GM19395 (cell line): Measurements from ENCODE around the gene TCF25.

ENCODE experiments used
- ATAC-seq: cut with Tn5 transposase; IDR thresholded peaks from one replicate; pipeline ENCODE4 v1.9.1; 2021; ENCODE audit warnings: mild to moderate bottlenecking, moderate library complexity; ENCODE audit not compliant: unreplicated experiment

The TCF25 gene

DNA sequence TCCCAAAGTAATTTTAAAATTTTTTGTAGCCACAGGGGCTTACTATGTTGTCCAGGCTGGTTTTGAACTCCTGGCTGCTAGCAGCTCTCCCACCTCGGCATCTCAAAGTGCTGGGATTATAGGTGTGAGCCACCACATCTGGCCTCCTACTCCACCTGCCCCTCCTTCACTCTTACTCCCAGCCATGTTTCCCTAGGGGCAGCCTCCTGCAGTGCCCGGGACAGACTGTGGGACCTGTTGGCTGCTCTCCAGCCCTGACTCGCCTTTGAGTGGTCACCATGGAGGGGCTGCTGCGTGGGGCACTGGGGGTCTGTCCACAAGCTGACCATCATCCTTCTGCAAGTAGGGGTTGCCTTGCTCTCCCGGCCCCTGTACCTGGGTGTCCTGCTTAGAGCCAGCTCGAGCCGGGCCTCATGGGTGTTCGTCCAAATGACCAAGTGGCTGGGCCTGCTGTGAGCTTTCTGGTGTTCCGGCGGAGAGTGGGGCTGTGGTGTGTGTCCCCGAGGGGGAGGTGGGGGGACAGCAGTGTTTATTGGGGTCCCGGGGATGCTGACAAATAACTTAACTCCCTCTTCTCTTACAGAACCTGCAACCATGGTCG, 28.6 kb upstream of the TCF25 start:
- no peak for ATAC-seq

DNA sequence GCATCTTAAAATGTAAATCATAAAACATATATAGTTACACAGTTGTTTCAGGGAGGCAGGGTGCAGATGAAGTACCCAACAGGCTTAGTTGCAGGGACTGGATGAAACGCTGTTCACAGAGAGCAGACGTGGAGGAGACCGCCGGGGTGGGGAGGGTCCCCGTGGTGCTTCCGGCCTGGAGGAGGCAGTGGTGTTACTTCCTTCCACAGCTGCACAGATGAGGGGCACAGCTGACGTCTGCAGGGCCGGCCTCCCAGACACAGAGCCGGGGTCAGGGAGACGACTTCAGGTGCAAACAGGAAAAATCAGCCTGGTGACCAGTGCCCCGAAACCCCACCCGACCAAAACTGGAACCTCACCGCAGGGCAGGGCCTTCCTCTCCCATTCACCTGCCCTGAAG, 28.0 kb upstream of the TCF25 start:
- no peak for ATAC-seq

DNA sequence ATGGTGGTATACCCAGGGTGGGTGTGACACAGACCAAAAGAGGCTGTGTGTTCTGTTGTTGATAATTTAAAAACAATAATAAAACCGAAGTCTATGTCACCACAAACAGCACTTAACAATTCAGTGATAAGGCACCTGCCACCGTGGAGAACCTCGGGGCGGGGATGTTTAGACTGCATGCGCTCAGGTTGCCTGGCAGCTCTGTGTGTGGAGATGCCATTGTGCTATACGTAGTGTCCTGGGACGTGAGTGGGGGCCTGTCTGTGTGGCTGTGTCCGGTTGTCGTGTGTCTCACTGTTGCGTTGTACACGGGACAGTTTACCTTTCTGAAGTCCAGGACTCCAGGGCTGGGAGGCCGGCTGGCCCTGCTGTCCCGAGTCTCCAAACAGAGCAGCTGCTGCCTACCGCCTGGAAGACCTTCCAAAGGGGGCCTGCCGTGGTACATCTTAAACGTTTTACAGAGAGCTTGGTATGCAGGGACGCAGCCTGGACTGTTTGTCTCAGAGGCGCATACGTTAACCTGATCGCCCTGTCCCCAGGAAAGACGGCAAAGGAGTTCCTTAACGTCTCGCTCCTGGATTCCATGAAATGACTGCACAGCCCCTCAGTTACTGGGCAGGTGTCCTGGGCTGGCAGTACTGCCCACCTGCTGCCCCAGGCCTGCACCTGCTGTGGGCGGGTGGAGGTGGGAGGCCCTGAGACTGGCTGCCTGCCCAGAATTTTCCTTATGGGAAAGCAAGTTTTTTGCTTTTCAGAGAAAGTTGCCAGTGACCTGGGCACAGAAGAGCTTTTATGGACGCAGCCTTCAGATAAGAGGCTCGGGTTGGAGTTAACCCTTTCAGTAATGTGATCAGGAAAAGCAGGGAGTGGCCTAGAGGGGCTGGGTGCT, 26.1 kb upstream of the TCF25 start:
- no peak for ATAC-seq

DNA sequence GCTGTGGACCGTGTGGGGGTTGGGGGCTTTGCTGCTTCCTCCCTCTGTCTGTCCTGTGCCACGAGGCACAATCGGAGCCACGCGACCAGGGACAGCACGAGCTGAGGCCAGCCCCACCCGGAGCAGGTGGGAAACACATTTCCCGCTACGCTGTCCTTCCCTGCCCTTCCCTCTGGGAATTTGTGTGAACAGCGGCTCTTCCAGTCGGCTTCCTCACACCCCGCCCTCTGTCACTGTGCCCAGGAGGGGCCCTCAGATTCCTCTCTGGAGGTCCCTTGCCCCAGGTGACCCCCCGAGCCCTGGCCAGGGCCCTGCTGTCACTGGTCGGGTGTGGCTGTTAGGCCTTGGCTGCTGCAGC, 25.5 kb upstream of the TCF25 start:
- no peak for ATAC-seq

DNA sequence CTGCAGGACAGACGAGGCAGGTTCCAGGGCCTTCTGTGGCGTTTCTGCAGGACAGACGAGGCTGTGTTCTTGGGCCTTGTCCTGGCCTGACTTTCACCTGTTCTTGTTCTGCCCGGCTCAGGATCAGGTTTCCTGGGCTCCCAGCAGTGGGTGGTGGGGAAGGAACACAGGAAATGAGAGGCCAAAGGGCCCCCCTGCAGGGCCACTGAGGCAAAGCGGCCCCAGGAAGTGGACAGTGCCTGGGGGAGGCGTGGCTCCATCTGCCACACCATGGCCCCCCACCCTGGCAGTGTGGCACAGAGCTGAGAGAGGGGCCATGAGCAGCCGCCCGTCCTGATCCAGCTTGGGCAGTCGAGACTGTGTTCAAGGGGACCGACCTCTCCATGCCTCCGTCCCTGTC, 24.4 kb upstream of the TCF25 start:
- no peak for ATAC-seq

DNA sequence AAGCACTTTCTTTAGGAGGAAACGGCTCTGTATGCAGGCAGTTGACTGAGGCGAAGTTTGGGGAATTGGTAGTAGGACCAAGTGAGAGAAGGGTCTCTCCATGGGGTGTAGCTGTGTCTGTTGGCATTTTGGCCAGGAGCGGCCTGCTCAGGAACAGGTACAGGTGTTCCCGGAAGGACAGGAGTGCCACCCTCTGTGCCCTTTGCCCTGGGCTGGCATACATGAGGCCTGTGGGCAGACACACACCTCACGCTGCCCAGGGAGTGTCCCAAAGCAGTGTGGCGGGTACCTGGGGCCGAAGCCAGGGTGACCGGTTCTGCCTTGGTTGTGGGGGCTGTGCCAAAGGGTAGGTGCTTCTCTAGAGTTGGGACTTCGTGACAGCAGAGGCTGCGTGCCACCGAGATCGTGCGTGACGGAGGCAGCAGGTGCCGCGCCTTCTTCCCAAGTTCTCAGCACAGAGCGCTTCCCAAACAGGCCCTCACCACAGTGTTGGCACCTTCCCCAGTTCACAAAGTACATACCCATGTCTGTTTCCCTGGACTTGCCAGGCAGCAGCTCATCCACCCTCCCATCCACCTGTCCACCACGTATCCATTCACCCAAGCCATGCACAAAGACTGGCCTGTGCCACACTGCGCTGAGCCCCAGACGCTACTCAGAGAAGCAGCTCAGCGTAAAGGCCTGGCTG, 19.9 kb upstream of the TCF25 start:
- no peak for ATAC-seq

DNA sequence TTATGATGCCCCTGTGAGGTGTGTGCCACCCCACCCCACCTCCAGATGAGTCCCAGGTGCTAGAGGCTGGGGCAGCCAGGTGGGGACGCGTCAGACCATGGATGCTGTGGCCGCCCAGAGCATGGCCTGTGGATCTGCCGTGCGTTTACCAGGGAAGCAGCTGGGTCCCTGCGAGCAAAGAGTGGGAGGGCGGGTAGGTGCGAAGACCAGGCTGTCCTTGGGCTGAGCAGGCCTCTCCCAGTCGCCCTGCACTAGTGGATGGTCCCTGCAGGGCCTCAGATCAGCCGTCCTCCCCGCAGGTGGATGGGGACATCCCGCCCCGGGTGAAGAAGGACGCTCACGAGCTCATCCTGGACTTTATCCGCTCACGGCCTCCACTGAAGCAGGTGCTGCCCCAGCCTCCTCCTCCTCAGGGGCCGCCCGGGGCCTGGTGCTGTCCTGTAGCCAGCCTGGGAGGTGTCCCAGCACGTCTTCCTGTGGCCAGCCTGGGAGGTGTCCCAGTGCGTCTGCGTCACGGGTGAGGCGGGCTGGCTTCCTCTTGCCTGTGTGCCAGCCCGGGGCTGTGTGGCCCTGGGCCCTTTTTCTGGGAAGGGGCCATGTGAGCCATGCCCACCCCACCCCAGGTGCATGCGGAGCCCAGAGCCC, 18.0 kb upstream of the TCF25 start:
- ATAC-seq: no peak

DNA sequence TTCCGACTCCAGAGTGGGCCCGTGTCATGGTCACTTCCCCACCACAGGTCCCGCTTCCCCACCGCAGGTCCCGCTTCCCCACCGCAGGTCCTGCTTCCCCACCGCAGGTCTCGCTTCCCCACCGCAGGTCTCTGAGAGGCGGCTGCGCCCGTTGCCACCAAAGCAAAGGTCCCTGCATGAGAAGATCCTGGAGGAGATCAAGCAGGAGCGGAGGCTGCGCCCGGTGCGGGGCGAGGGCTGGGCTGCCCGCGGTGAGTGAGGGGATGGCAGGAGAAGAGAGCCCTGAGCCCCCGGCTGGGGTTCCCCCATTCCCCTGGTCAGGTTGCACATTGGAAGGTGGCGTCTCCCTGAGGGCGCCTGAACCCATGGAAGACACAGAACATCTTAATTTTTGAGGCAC, 17.4 kb upstream of the TCF25 start:
- ATAC-seq: no peak

DNA sequence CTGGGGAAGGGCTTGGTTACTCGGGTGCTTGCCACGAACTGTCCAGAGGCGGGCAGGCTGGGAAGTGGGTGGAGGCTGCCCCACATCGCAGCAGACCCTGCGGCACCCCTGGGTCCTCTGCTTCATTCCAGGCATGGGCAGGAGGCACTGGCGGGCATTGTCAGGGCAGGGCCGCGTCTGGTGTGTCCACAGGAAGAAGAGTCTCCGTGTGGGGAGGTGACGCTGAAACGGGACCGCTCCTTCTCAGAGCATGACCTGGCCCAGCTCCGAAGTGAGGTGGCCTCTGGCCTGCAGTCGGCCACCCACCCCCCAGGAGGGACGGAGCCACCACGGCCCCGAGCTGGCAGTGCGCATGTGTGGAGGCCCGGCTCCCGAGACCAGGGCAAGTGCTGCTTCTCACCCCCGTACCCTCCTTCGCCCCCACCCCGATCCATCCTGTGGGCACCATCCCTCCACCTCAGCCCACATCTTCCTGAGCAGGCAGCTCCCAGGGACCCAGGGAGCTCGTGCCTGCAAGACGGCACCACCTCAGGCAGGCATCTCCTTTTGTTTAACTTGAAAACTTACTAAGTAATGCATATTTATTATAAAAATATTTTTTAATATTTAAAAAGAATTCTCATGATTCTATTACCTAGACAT, 14.3 kb upstream of the TCF25 start:
- no peak for ATAC-seq

DNA sequence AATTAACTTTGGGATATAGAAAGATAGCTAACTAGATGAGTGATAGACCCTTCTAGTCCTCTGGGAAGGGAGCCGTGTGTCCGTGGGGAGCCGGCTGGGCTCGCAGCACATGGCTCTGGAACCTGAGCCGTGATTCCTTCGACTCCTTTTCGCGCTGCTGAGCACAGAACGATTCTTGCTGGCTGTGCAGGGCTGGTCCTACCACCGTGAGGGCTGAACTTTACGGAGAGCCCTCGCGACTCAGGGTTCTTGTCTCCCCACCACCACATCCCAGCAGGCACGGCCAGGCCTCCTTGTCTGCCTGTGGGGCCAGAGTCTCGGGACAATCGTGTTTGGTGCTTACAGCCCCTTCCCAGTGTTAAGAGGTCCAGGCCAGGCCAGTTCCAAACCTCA, 13.8 kb upstream of the TCF25 start:
- no peak for ATAC-seq

DNA sequence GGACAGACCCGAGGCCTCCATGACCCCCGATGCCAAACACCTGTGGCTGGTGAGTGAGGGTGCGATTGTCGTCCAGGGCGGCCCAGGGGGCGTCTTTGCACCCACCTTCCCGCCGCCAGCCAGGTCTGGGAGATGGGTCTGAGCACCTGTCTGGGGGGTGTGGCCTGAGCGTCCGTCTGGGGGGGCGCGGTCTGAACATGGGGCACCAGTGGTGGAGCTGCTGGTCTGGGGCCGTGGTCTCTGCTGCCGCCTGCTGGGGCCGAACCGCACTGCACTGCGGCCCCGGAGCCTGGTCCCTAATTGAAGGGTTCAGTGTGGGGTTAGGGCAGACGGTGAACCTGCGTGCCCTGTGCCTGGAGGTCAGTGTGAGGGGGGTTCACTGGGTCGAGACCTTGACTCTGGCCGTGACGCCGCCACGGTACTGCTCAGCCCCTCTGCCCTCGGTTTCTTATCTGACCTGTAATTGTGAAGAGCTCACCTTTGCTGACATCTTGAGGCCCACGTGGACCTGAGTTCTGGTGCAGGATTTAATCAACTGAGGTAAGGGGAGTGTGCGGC, 12.6 kb upstream of the TCF25 start:
- no peak for ATAC-seq

DNA sequence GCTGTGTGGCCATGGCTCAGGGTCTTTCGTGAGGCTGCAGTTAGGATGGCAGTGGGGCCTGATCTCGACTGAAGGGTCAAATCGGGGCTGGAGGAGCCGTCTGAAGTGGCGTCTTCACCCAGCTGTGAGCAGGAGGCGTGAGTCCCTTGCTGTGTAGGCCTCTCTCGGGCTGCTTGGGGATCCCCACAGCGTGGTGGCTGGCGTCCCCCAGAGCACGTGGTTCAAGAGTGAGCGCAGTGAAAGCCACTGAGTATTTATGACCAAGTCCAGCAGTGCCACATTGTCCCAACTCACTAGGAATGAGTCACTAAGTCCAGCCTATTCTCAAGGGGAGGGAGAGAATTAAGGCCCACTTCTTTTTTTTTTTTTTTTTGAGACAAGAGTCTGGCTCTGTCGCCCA, 11.7 kb upstream of the TCF25 start:
- ATAC-seq: no peak

DNA sequence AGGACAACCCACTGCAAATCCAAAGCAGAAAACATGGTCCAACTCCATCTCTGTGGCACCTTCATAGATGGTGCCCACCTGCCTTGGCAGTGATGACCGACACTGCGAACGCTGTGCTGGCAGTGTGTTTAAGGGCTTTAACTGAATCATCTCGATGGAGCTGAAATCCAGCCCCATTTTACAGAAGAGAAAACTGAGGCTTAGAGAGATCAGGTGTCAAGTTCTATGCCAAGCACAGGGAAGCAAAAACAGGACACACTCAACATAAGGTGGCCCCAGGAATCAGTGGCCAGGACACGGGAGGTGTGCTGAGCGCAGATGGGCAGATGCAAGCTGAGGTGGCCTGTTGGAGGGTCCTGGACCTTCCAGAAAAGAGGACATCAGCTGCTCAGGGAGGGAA, 10.7 kb upstream of the TCF25 start:
- ATAC-seq: no peak

DNA sequence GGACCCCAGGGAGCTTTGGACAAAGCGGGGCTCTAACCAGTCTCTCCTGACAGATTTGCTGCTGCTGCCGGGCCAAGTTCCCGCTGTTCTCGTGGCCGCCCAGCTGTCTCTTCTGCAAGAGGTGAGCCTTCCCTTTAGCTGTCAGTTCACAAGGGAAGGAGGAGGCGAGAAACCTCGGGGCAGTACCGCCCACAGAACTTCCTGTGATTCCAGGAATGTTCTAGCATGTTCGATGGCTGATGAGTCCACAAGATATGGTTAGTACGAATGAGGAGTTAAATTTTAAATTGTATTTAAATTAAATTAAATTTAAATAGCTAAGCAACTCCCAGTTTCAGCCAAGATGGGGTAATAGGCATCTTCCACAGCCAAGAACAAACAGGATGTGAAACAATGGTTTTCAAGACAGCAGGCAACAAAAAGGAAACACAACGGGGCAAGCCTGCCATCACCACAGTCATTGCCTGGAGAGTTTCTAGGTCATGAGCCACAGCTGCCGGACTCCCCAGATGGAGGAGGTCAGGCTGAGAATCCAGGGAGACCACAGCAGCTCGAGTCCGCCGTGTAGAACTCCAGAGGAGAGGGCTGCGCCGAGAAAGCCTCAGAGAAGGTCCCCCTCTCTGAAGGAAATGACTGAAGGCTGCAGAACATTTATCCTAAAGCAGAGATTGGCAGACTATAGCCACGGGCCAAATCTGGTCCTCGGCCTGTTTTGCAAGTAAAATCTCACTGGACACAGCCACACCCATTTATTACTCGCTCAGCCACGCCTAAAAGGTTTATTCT, 9.5 kb upstream of the TCF25 start:
- ATAC-seq: peak; percentile 78

DNA sequence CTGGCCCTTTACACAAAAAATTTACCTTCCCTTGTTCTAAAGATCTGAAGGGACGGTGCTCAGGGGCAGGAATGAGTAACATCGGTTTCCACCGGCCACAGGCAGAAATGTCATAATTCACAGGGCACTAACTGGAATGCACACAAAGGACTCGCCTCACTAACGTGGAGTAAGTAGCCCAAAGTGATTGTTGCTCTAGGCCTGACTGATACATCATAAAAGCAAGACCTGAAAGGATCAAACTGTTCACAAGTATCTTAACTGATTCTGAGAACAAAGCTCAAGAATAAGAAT, 8.9 kb upstream of the TCF25 start:
- no peak for ATAC-seq

DNA sequence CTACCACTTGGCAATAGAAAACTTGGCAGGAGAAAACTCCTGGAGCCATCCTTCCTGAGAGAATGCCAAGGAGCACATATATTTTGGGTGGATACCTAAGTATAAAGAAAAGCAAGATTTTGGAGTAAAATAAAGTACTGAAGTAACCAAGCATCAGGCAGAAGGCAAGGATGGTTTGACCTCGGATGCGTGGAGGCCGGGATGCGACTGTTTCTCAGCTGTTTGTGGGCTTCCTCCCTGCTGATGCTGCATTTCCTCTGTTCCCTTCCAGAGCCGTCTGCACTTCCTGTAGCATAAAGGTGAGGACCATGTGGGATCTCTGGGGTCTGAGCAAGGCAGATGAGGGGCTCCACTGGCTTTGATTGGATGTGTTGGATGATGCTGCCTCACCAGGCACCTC, 5.5 kb upstream of the TCF25 start:
- ATAC-seq: no peak

DNA sequence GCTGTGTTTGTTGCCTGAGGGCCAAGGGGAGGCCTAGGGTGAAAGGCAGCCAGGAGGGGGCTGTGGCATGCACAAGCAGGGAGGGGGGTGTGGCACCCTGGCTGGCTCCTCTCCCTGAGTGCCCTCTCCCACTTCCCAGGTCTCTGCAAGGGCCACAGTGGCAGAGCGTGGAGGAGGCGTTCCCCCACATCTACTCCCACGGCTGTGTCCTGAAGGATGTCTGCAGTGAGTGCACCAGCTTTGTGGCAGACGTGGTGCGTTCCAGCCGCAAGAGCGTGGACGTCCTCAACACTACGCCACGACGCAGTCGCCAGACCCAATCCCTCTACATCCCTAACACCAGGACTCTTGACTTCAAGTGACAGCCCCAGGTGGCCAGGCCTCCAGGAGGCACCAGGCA, 3.5 kb upstream of the TCF25 start:
- ATAC-seq: no peak

DNA sequence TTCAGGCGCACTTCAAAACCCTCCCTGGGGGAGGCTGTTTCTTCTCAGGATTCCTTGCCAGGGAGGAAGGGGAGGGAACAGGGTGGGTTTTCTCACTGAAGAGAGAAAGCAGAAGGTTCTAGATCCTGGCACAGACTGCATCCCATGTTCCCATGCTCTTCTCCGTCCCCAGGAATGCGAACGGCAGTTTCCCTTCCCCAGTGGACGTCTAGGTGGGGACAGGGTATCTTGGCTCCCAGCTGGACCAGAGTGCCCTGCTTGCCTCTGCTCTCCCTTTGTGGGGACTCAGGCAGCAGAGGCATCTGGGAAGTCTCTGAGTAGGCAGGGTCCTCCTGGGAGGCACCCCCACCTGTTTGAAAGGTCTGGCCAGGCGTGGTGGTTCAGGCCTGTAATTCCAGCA, 3.0 kb upstream of the TCF25 start:
- ATAC-seq: no peak

DNA sequence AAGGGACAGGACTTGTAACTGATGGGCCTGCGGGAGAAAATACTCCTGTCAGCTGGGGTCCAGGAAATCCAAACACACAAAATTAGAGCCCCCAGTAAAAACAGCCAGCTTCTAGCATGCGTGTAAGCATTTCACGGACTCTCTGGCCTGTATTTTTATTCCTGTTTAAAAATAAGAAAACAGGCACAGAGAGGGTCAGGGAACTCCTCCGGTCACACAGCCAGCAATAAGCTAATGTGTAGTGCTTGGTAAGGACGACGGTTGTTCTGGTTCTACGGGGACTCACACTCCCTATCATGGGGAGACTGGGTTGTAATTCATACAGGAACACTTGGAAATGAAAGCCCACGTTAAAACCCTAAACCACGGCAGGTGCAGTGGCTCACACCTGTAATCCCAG, 1.5 kb upstream of the TCF25 start:
- no peak for ATAC-seq

DNA sequence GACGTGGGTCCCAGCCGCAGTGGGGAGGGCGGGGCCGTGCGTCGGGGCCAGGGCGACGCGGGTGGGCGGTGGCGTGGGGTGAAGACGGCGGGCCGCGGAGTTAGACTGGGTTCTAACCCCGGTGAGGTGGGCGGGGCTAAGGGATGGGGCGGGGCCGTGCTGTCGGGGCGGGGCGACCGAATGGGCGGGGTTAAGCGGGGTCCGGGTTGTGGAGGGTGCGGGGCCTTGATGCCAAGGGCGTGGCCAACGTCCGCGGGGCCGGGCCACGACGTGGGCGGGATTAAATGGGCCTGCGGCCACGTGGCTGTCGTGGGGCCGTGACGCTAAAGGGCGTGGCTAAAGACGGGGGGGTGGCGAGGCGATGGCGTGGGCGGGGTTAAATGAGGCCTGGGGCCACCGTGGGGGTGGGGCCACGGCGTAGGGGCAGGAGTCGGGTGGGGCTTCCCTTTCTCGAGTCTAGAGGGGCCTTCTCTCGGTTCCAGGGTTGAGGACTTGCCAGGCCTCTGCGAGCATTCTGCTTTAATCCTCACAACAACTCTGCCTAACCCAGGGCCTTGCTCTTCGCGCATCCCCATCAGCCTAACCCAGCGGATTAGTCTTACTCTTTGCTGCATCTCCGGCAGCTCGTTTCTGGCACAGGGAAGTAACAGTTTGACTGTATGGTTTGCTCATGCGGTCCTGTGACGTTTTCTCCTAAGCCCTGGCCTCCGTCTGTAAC, 739 bp downstream of the TCF25 start:
- peak; percentile 54 for ATAC-seq
